ENCODE data around the gene GPC3.

GRCh38 chrX:133754657-133755056 lies 230.7 kb downstream of the GPC3 start:
- no peak for TF ChIP-seq SP1 (IDR thresholded peaks at IDR 0.05)
- TF ChIP-seq FOXK2 (IDR thresholded peaks at IDR 0.05) = no peak
- TF ChIP-seq PKNOX1 (IDR thresholded peaks at IDR 0.05) = no peak
- no peak for TF ChIP-seq BHLHE40 (IDR thresholded peaks at IDR 0.05; ENCODE audit: borderline replicate concordance)
- TF ChIP-seq CTBP1 (IDR thresholded peaks at IDR 0.05; ENCODE audit: borderline replicate concordance) = no peak
- no peak for TF ChIP-seq TARDBP (IDR thresholded peaks at IDR 0.05)
- no peak for TF ChIP-seq SUZ12 (IDR thresholded peaks at IDR 0.05)
- TF ChIP-seq NFRKB (IDR thresholded peaks at IDR 0.05) = no peak
- TF ChIP-seq ELF4 (IDR thresholded peaks at IDR 0.05) = no peak
- TF ChIP-seq HDGF (IDR thresholded peaks at IDR 0.05; ENCODE audit: borderline replicate concordance) = no peak
- no peak for TF ChIP-seq FOXA1 (IDR thresholded peaks at IDR 0.05)
- no peak for TF ChIP-seq FOXM1 (IDR thresholded peaks at IDR 0.05; ENCODE audit: borderline replicate concordance)
- no peak for TF ChIP-seq L3MBTL2 (conservative IDR thresholded peaks at IDR 0.05)
- no peak for TF ChIP-seq LEF1 (IDR thresholded peaks at IDR 0.05; ENCODE audit: borderline replicate concordance)

All from HEK293T (cell line).